Spleen (tissue), 7 donors: ENCODE data around the gene SRSF12.

Source experiments
- CTCF ChIP-seq, 11 experiments: fragments of 200-600 bp in 7 of 11; fragments of 450-650 bp in 4 of 11; sonication (generic) in 4 of 11; IDR thresholded peaks in 8 of 11; conservative IDR thresholded peaks in 3 of 11; 1 replicate in 7 of 11; 2 replicates in 4 of 11; pipeline versions ENCODE4 v1.4.0 to v1.8.0; 2016 to 2021; ENCODE audit warnings: antibody characterized with exemption in 11 of 11, inconsistent platforms in 4 of 11, mild to moderate bottlenecking in 1 of 11
- POLR2A ChIP-seq, 3 donors: fragments of 450-650 bp; IDR thresholded peaks; one replicate each; pipeline ENCODE4 v1.5.1; 2017; ENCODE audit warnings: antibody characterized with exemption in 3 of 3, mild to moderate bottlenecking in 1 of 3
- POLR2AphosphoS5 ChIP-seq, 3 donors: sonication (generic); formaldehyde crosslinking; IDR thresholded peaks; one replicate each; pipeline ENCODE4 v1.5.1; 2017; ENCODE audit warnings: antibody characterized with exemption in 3 of 3
- donor health status: DM: no; HTN: no; CAD: no; lungs with moderate emphysema.
- donor health status: DM: no; HTN: no; CAD: no.
- donor health status: DM: no; HTN: no; CAD: no.

- TF ChIP-seq CTCF (IDR thresholded peaks at IDR 0.05 in 8 of 11, conservative IDR thresholded peaks at IDR 0.05 in 3 of 11), result no peak
- TF ChIP-seq POLR2A (IDR thresholded peaks at IDR 0.05), result no peak
- no peak for TF ChIP-seq POLR2AphosphoS5 (IDR thresholded peaks at IDR 0.05)
These were observed 2.5 kb upstream of the SRSF12 start for GRCh38 chr6:89120371-89120770.
